Embryonic facial prominence (tissue), 1 donor: Measurements from ENCODE around the gene NLRP10.

Experiments
- DNase-seq: peaks from one replicate; pipeline ENCODE4 v3.0.0-alpha.2; 2016; ENCODE audit errors: extremely low spot score

Gene NLRP10

DNA sequence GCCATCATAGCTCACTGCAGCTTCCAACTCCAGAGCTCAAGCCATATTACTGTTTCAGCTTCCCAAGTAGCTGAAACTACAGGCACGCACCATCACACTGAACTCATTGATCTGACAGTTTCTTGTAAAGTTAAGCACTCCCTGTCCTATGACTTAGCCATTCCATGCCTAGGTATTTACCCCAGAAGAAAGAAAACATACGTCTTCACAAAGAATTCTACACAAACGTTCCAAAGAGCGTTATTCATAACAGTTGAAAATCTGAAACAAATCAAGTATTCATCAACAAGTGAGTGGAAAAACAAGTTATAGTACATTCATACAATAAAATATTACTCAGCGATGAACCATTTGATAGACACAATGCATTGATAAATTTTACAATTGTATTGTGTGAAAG is 7.8 kb upstream of the NLRP10 start:
- no peak for DNase-seq

DNA sequence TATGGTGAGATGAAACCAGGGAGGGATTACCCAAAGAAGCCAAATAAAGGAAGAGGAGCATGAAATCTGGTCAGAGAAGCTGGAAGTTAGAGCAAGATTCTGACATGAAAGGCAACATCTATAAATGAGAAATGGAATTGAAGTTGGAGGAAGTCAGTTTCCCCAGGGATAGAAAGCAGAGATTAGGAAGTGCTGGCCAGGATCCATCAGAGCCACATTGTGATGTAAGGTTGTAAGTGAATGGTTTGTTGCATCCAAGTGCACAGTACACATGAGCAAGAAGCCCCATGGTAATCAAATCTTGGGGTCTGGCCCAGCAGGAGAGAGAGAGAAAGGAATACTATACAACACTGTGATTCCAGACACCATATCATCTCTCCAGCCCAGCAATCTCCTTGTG is 6.6 kb upstream of the NLRP10 start:
- no peak for DNase-seq

DNA sequence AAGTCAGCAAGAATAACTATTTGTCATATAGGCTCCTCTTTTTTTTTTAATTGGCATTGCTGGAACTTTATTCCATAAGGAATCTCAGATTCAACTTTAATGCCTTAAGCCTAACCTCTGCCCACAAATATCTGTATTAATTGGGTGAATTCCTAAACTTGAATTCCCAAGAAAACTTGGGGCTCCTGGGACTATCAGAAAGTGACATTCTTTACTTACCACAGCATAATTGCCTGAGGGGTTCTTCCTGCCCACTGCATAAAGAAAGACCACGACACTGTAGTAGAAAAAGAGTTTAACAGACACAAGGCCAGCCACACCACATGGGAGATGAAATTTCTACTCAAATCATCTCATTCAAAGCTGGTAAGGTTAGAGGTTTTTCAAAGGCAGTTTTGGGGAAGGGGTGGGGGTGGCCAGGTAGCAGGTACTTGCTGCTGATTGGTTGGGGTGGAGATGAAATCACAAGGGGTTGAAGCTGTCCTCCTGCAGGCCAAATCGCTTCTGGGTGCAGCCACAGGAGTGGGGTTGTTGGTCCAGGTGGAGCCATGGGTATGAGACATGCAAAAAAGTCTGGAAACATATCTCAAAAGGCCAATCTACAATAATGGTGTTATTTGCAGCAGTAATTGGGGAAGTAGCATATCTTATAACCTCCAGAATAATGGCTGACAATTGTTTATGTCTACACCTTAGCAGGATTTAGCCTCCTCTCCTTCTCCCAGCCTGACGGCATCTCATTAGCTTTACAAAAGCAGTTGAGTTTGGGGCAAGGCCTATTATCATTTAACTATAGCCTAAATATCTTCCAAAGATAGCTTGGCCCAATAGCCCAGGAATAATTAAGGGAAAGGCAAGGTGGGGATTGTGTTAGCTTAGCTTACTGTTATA is 4.8 kb upstream of the NLRP10 start:
- no peak for DNase-seq

DNA sequence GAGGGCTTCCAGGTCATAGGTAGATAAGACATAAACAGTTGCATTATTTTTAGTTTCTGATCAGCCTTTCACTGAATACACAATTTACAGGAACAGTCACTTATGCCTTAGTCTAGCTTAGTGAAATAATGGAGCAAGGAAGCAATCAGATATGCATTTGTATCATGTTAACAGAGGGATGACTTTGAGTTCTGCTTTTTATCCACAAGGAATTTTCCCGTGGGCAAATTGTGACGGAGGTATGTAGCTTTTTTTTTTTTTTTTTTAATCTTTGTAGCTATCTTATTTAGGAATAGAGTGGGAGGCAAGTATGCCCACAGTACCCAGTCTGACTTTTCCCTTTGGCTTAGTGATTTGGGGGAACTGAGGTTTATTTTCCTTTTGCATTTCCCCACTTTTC is 3.4 kb upstream of the NLRP10 start:
- no peak for DNase-seq

DNA sequence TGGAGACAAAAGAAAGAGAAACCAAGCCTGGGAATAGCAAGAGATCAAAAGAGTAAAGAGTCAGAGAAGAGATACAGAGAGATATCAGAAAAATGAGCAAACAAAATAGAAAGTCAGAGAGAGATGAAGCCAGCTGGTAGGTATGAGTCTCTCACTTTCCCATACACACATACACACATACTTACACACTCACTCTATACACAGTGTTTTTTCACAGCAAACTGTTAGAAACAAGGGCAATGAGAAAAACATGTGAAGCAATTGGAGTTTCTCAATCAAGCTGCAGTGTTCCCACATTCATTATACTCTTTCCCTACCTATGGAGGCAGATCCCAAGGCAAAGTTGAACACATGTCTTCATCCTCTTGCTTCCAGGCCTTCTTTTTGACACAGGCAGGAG is 2.6 kb upstream of the NLRP10 start:
- DNase-seq = no peak

DNA sequence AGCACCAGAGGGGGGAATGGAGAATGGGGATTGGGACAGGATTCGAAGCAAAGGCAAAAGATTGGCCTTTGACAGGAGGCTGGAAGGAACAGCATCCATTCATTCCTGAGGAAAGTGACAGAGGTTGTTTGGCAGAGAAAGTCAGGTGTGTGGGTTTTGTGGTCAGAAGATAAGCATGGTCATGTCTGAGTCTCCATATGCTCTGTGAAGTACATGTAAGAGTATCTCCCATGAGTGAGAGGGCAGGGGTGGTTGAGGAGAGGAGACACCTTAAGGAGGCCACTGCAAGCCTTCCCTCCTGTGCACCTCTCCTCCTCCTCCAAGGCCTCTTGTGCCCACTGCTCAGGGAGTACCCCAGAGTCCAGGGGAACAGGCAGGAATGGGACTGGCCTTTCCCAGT is 1.9 kb upstream of the NLRP10 start:
- no peak for DNase-seq

DNA sequence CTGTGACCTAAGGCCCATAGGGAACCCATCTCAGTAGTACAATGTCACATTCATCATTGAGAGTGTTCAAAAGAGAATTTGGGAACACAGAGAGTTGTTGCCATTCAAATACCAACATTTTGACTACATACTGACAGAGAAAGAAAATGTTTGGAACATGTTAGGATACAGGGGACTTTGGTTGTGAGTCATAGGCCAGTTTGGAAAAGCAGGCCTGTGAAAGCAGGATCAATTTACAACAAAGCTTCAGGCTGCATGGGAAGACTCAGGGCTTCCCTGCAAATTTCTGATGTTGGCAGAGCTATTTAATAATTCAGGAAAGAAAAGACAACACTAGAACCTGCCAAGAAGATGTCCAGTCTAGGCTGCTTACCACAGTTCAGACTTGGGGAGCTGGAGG is 374 bp downstream of the NLRP10 start:
- DNase-seq = no peak

DNA sequence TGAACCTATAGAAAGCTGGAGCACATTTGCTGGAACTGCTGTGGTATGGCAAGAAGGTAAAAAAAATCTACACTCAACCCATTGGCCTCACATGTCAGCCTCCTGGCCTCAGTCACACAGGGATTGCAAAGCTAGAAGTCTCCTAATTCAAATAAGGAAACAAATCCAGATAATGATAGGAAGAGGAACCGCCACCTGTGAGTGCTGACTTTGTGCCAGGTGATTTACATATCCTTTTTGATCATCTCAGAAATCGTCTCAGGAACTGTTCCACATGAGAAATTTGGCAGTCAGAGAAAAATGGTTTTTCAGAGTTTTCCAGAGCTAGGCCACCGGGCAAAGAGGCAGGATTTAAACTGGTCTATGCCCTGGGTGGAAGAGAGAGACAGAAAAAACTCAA is 986 bp downstream of the NLRP10 start:
- no peak for DNase-seq

DNA sequence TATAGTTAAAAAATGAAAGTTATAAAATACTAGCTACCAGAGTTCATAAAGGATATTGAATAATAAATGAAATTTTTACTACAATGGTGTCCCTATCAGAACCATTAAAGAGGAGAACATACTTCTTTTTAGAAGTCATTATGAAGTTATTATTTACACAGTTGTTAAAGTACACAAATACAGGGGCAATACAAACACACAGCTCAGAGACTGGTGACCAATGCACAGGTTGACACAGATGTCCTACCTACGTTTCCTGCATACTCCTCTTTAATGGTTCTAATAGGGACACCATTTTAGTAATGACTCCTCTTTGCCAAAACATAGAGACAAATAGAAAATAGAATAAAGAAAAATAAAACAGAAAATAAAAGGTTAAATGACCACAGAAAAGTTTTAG is 10.1 kb downstream of the NLRP10 start:
- no peak for DNase-seq

DNA sequence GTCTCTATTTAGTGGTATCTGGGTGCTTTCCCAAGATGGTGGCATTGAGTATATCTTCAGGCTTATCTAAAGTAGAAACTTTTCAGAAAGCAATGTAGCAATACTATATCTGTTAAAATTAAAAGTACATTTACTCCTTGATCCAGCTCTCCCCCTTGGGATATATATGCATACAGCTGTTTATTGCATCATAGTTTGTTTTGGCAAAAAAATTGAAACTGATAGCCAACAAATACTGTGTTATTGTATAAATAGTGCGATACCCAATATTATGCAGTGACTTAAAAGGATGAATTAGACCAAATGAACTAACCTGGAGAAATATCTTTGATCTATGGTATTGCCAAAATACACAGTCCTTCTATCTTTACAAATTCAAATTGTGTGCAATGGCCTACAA is 15.3 kb downstream of the NLRP10 start:
- DNase-seq = no peak

DNA sequence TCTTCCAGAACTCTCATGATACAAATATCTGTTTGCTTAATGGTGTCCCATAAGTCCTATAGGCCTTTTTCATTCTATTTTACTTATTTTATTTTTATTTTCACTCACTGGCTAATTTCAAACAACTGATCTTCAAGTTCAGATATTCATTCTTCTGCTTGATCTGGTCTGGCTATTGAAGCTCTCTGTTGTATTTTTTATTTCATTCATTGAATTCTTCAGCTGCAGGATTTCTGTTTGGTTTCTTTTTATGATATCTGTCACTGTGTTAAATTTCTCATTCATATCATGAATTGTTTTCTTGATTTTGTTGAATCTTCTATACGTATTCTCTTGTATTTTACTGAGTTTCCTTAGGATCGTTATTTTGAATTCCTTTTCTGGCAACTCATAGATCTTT is 21.1 kb downstream of the NLRP10 start:
- no peak for DNase-seq

DNA sequence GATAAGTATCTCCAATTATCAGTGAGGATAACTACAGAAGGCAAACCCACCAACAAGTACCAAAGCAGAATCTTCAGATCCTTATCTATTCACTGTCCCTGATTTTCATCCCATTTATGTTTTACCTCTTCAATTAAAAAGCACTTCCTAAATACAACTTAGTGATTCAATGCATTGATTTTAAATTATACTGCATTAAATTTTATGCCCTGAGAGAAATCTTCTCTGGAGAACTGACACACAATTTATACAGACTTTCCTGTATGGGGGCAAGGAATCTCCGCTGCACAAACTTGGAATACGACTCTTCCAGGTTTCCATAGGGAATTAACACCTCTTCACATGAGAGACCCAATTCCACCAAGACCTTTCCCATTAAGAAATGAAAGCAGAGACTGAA is 23.6 kb downstream of the NLRP10 start, which contains the start of gene OR10A3:
OR10A3 (minus strand) TSS at position 101 of the 400 bp plus-strand sequence. CDS start 2,188 bp downstream, outside the sequence.
- DNase-seq = no peak

DNA sequence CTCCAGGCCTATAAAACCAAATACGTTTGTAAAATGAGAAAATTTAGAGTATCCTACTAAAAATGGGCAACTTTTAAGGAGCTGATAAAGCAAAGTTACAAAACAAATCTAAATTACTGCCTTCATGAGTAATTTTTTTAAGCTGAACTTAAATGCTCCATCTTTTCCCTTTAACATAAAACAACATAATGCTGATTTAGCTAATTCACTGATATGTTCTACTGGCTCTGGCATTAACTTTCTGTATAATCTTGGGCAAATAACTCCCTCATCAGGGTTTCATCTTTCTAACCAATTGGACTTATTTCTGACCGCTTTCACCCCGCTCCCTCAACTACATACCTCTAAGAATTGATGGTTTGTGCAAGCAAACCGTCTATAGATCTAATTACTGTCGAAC is 24.1 kb downstream of the NLRP10 start:
- DNase-seq = no peak

DNA sequence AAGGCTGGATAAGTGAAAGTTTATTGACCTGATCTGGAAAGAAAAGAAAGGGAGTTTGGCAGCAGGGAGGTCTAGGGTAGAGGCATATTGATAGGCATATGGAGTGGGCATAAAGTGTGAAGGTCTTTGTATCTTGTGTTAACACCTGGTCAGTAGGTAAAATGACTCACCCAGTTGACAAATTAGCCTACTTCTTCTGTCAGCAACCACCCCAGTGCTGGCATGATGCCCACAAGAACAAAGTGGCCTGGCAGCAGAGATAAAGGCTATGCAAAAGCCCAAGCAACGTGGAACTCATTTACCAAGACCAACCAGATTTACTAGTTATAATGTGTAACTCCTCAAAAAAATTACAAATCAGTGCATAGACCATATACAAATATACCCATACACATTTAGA is 28.6 kb downstream of the NLRP10 start:
- DNase-seq = no peak

DNA sequence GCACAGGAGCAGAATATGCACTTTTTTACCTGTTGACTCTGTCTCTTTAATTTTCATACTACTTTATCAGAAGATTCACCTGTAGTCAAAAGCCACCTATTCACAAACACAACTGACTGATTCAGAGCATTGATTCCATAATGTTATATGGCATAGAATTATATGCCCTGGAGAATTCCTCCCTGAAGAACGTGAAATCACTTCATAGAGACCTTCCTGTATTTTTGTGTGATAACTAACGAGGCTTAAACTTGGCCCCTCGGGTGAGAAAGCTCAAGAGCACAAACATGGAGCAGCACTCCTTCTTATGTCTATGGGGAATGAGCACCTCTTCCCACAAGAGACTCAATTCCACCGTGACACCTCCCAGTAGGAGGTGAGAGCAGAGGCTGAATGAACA is 34.1 kb downstream of the NLRP10 start, which contains the start of gene OR10A6:
OR10A6 (minus strand) TSS at position 101 of the 400 bp plus-strand sequence. CDS start 2,606 bp downstream, outside the sequence.
- no peak for DNase-seq

DNA sequence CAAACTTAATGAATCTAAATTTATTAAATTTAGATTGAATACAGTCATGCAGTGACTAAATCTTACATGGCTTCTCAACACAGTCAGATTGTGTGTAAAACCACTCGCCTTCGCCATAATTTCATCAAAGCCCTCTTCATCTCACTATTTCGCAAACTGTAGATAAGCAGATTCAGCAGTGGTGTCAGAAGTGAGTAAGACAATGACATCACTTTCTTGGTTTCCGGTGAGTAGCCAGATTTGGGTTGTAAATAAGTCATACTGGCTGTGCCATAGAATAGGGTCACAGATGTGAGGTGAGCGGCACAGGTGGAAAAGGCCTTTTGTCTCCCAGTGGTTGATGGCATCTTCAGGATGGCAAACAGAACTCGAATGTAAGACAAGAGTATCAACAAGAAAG is 37.6 kb downstream of the NLRP10 start:
- no peak for DNase-seq

DNA sequence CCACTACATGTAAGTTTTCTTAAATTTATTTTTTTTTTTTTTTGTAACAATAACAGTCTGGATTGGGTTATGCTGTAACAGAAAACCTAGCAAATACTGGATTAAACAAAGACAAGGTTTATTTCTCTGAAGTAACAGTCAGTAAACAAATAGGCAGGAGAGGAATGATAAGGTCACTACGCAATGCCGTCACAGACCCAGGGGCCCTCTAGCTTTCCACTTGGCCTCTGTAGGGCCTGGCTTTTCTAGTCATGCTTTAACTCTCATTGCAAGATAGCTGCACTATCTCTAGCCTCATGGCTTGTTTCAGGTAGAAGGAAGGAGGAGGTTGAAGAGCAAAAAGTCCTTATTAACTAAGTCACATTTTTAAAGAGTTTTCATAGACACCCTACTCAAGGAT is 40.7 kb downstream of the NLRP10 start:
- DNase-seq = peak; percentile 0

DNA sequence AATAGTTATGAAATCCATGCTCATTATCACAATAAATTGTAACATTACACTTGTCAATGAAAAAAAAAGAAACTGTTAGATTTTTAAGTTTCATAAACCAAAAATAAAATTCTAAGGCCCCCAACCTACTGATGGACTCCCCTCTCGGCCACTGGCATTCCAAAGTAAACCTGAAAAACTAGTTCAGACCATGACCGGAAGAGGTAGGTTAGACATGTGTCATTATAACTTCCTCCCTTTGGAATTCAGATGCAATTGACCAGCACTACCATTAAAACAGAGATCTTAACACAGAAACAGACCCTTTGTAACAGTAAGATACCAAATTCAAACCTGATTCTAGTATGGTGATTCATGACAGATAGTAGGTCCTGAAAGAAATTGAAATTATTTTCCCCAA is 47.1 kb downstream of the NLRP10 start:
- DNase-seq = peak; percentile 1
